ENCODE measurements around the gene SDC1. TPM values are rescaled to one million over a fixed set of nuclear protein-coding genes. Genes with fewer than 3 reads are reported as not detected.

Gene SDC1
- total RNA-seq, 2 experiments from 2014 or later, result 0.10 TPM; not detected in 1

DNA sequence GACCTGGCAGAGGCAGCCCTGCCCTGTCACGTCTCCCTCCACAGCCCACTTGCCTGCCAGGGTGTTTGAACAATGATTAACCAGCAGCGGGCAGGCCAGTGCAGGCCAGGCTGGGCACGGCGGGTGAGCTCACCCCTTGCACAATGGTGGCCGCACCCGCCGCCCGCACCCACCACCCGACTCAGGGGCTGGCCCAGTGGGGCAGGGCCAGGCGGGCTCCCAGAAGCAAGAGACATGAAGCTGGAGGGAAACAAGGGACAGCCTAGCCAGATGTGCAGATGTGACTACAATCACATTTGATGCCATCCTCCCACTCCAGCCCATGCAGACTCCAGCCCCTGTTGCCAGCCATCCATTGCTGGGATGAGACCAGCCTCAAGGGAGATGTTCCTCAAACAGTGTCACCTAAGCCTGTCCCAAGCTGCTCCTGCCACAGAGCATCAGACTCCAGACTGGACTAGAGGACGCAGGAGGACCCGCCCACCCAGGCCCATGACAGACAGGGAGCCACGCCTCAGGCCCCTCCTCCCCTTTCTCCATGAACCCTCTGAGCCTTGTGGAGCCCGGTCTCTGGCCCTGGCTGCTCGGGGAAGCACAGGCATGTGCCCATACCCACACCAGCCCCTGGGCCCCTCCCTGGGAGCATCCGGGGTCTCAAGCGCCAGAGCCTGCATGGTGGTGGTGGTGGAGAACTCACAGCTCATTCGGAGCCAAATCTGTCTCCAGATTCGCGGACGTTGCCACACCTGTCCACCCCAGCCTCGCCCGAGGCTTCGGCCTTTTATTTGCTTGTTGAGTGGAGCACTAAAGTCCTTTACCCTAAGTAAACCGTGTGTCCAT is 45.0 kb downstream of the SDC1 start:
- no peaks in the 10 kb centered on the region for H3K4me1 ChIP-seq (ENCODE audit: insufficient read depth, low read length, poor library complexity, severe bottlenecking)
- no peaks in the 10 kb centered on the region for H3K9me3 ChIP-seq (ENCODE audit: low read length)
- BruUV-seq (replicated peaks), result no TSS peak
- H3K79me2 ChIP-seq (ENCODE audit: insufficient read depth, low read depth, low read length), result no peaks in the 10 kb centered on the region
- TF ChIP-seq EZH2phosphoT487 (IDR thresholded peaks at IDR 0.05; ENCODE audit: borderline replicate concordance, low read depth, low read length), result no peak
- TF ChIP-seq, protein P1, sequence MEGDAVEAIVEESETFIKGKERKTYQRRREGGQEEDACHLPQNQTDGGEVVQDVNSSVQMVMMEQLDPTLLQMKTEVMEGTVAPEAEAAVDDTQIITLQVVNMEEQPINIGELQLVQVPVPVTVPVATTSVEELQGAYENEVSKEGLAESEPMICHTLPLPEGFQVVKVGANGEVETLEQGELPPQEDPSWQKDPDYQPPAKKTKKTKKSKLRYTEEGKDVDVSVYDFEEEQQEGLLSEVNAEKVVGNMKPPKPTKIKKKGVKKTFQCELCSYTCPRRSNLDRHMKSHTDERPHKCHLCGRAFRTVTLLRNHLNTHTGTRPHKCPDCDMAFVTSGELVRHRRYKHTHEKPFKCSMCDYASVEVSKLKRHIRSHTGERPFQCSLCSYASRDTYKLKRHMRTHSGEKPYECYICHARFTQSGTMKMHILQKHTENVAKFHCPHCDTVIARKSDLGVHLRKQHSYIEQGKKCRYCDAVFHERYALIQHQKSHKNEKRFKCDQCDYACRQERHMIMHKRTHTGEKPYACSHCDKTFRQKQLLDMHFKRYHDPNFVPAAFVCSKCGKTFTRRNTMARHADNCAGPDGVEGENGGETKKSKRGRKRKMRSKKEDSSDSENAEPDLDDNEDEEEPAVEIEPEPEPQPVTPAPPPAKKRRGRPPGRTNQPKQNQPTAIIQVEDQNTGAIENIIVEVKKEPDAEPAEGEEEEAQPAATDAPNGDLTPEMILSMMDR (conservative IDR thresholded peaks at IDR 0.05; ENCODE audit: low read length), result no peak
- CTCF ChIA-PET (ENCODE audit: unreplicated experiment), result no interaction called here
- H3K4me3 ChIP-seq (ENCODE audit: low read depth, low read length, poor library complexity, severe bottlenecking), result no peak overlapping the region
- no peak overlapping the region for H2AFZ ChIP-seq (ENCODE audit: low read length)
- no peaks in the 10 kb centered on the region for H4K20me1 ChIP-seq (ENCODE audit: insufficient read depth, low read length)
- intact Hi-C loops (cut with micrococcal nuclease; ENCODE audit: unreplicated experiment), result no loop called here
- H3K4me2 ChIP-seq (ENCODE audit: low read length), result no peak overlapping the region
- H3K27ac ChIP-seq (ENCODE audit: low read depth, low read length, poor library complexity, severe bottlenecking), result no peak overlapping the region
- no peaks in the 10 kb centered on the region for H3K9me2 ChIP-seq (ENCODE audit: insufficient read depth, low read length)
- no peak for DNase-seq (ENCODE audit: low spot score)
- no peaks in the 10 kb centered on the region for H3K36me3 ChIP-seq (ENCODE audit: insufficient read depth, low read length)
- POLR2A ChIA-PET, result no interaction called here

DNA sequence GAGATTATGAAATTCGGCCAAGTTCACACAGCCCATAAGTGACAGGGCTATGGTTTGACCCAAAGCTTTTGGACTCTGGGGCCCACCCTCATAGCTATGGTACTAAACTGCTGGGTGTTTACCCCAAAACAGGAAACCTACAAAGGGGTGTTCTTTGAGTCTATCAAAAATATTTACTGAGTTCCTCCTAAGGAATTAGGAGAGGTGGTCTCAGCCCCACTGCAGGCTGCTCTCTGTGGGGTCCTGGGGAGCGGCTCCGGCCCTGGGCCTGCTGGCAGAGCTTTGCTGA is 45.5 kb downstream of the SDC1 start:
- Histone ChIP-seq H3K4me1 (ENCODE audit: insufficient read depth, low read length, poor library complexity, severe bottlenecking) (no peaks in the 10 kb centered on the region), H2AFZ (ENCODE audit: low read length) (no peak overlapping the region), H3K36me3 (ENCODE audit: insufficient read depth, low read length) (no peaks in the 10 kb centered on the region), H3K4me3 (ENCODE audit: low read depth, low read length, poor library complexity, severe bottlenecking) (no peak overlapping the region), H3K9me3 (ENCODE audit: low read length) (no peaks in the 10 kb centered on the region), H3K27ac (ENCODE audit: low read depth, low read length, poor library complexity, severe bottlenecking) (no peak overlapping the region), H3K4me2 (ENCODE audit: low read length) (no peak overlapping the region), H3K79me2 (ENCODE audit: insufficient read depth, low read depth, low read length) (no peaks in the 10 kb centered on the region), H3K9me2 (ENCODE audit: insufficient read depth, low read length) (no peaks in the 10 kb centered on the region), H4K20me1 (ENCODE audit: insufficient read depth, low read length) (no peaks in the 10 kb centered on the region)
- BruUV-seq (replicated peaks), result no TSS peak
- TF ChIP-seq, protein P1 (conservative IDR thresholded peaks at IDR 0.05; ENCODE audit: low read length), result no peak
- no peak for TF ChIP-seq EZH2phosphoT487 (IDR thresholded peaks at IDR 0.05; ENCODE audit: borderline replicate concordance, low read depth, low read length)
- no peak for DNase-seq (ENCODE audit: low spot score)
- intact Hi-C loops (cut with micrococcal nuclease; ENCODE audit: unreplicated experiment), result no loop called here
- POLR2A ChIA-PET, result no interaction called here
- CTCF ChIA-PET (ENCODE audit: unreplicated experiment), result no interaction called here

DNA sequence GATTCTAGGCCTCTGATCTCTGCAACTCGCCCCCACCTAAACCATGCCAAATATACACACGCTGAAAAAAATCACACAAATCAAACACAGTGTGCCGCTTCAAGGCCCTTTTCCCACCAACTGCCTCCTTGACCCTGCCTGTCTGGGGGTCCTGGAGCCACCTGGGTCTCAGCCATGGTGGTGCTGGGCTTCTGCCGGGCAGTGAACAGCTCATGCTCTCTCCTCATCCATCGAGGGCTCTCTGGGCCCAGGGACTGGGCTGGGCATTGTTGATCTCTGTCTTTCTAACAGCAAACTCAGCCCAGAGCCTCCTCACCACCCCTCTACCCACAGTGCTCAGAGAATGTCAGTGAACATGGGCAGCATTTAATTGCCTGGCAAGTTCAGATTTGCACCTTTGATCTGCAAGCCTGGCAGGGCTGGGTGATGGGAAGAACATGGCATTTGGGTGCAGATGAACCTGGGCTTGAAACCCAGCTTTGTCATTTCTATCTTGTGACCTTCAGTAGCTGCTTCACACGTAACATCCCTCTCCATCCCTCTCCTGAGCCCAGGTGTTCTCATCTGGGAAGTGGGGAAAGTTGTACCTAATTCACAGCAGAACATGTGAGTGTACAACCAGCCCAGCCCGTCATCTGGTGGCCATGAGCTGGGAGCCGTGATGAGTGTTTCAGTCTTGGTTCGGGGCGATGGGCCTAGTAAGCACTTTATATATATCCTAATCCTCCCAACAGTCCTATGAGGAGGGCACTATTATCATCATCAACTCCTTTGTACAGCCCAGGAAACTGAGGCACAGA is 46.1 kb downstream of the SDC1 start:
- DNase-seq (ENCODE audit: low spot score), result no peak
- no TSS peak for BruUV-seq (replicated peaks)
- Histone ChIP-seq H2AFZ (ENCODE audit: low read length) (no peak overlapping the region), H4K20me1 (ENCODE audit: insufficient read depth, low read length) (no peaks in the 10 kb centered on the region), H3K4me1 (ENCODE audit: insufficient read depth, low read length, poor library complexity, severe bottlenecking) (no peaks in the 10 kb centered on the region), H3K27ac (ENCODE audit: low read depth, low read length, poor library complexity, severe bottlenecking) (no peak overlapping the region), H3K79me2 (ENCODE audit: insufficient read depth, low read depth, low read length) (no peaks in the 10 kb centered on the region), H3K9me2 (ENCODE audit: insufficient read depth, low read length) (no peaks in the 10 kb centered on the region), H3K36me3 (ENCODE audit: insufficient read depth, low read length) (no peaks in the 10 kb centered on the region), H3K4me2 (ENCODE audit: low read length) (no peak overlapping the region), H3K9me3 (ENCODE audit: low read length) (no peaks in the 10 kb centered on the region), H3K4me3 (ENCODE audit: low read depth, low read length, poor library complexity, severe bottlenecking) (no peak overlapping the region)
- no peak for TF ChIP-seq EZH2phosphoT487 (IDR thresholded peaks at IDR 0.05; ENCODE audit: borderline replicate concordance, low read depth, low read length)
- TF ChIP-seq, protein P1 (conservative IDR thresholded peaks at IDR 0.05; ENCODE audit: low read length), result no peak
- POLR2A ChIA-PET, result no interaction called here
- CTCF ChIA-PET (ENCODE audit: unreplicated experiment), result no interaction called here
- intact Hi-C loops (cut with micrococcal nuclease; ENCODE audit: unreplicated experiment), result no loop called here
